Endothelial cell of umbilical vein (primary cell): ENCODE results near the gene ENKUR.

Experiments
- CTCF ChIP-seq, 2 donors: IDR thresholded peaks; 1 replicate in 1 of 2; 2 replicates in 1 of 2; pipeline ENCODE4 v1.5.1; 2011; ENCODE audit warnings: low read length in 2 of 2, mild to moderate bottlenecking in 2 of 2, moderate library complexity in 2 of 2, control low read depth in 1 of 2, inconsistent platforms in 1 of 2, low read depth in 1 of 2; ENCODE audit not compliant: insufficient read depth in 1 of 2; ENCODE audit errors: extremely low read depth in 1 of 2
- FOS ChIP-seq: IDR thresholded peaks from 2 replicates; pipeline ENCODE4 v1.6.1; 2011; ENCODE audit warnings: mild to moderate bottlenecking, low read length, moderate library complexity, borderline replicate concordance; ENCODE audit not compliant: insufficient read depth
- GATA2 ChIP-seq: IDR thresholded peaks from 2 replicates; pipeline ENCODE4 v1.7.0; 2011; ENCODE audit warnings: low read depth, mild to moderate bottlenecking, moderate library complexity, mixed read lengths, low read length; ENCODE audit not compliant: insufficient read length, insufficient read depth
- MYC ChIP-seq: IDR thresholded peaks from one replicate; pipeline ENCODE4 v1.6.1; 2011; ENCODE audit warnings: mild to moderate bottlenecking, low read depth, low read length
- POLR2A ChIP-seq: IDR thresholded peaks from 2 replicates; pipeline ENCODE4 v1.6.1; 2012; ENCODE audit warnings: low read depth, mild to moderate bottlenecking, control low read depth, low read length
- POLR2AphosphoS5 ChIP-seq: IDR thresholded peaks from 2 replicates; pipeline ENCODE4 v1.6.1; 2012; ENCODE audit warnings: low read depth, mild to moderate bottlenecking, control low read depth, low read length, moderate library complexity; ENCODE audit not compliant: insufficient read depth

GRCh38 chr10:24935504-24936292 is 80.3 kb downstream of the ENKUR start:
- TF ChIP-seq POLR2A (no peak), CTCF (IDR thresholded peaks at IDR 0.05; ENCODE audit: extremely low read depth in 1 of 2, insufficient read depth in 1 of 2, low read depth in 1 of 2, low read length in 2 of 2) (no peak), GATA2 (no peak), POLR2AphosphoS5 (no peak), MYC (no peak), FOS (no peak)
